ENCODE results near the gene PTBP3. TPM values are rescaled to one million over a fixed set of nuclear protein-coding genes. Genes with fewer than 3 reads are reported as not detected.

The PTBP3 gene
- total RNA-seq, 1 donor from 2014 or later: 210 TPM

- peak; percentile 30 for DNase-seq (ENCODE audit: low read depth)
- no peak for TF ChIP-seq CTCF (conservative IDR thresholded peaks at IDR 0.05; ENCODE audit: low read depth, low read length)
- H3K4me3 ChIP-seq (ENCODE audit: low read depth, low read length): no peak overlapping the region
Measured at GRCh38 chr9:112233769-112234168, 99.7 kb downstream of the PTBP3 start.

- no peak for DNase-seq (ENCODE audit: low read depth)
- no peak overlapping the region for H3K4me3 ChIP-seq (ENCODE audit: low read depth, low read length)
- TF ChIP-seq CTCF (conservative IDR thresholded peaks at IDR 0.05; ENCODE audit: low read depth, low read length): no peak
Measured at GRCh38 chr9:112232233-112232632, 101.2 kb downstream of the PTBP3 start.

GRCh38 chr9:112226091-112226490 is 107.3 kb downstream of the PTBP3 start:
- no peak overlapping the region for H3K4me3 ChIP-seq (ENCODE audit: low read depth, low read length)
- no peak for TF ChIP-seq CTCF (conservative IDR thresholded peaks at IDR 0.05; ENCODE audit: low read depth, low read length)
- DNase-seq (ENCODE audit: low read depth): no peak

GRCh38 chr9:112224401-112225289 is 108.8 kb downstream of the PTBP3 start:
- TF ChIP-seq CTCF (conservative IDR thresholded peaks at IDR 0.05; ENCODE audit: low read depth, low read length): no peak
- no peak for DNase-seq (ENCODE audit: low read depth)
- H3K4me3 ChIP-seq (ENCODE audit: low read depth, low read length): no peak overlapping the region

- no peak for TF ChIP-seq CTCF (conservative IDR thresholded peaks at IDR 0.05; ENCODE audit: low read depth, low read length)
- DNase-seq (ENCODE audit: low read depth): no peak
- H3K4me3 ChIP-seq (ENCODE audit: low read depth, low read length): no peak overlapping the region
Measured at GRCh38 chr9:112218908-112219307, 114.5 kb downstream of the PTBP3 start.

- TF ChIP-seq CTCF (conservative IDR thresholded peaks at IDR 0.05; ENCODE audit: low read depth, low read length): no peak
- no peak for DNase-seq (ENCODE audit: low read depth)
- H3K4me3 ChIP-seq (ENCODE audit: low read depth, low read length): no peak overlapping the region
Measured at GRCh38 chr9:112212926-112213325, 120.5 kb downstream of the PTBP3 start.

- no peak for TF ChIP-seq CTCF (conservative IDR thresholded peaks at IDR 0.05; ENCODE audit: low read depth, low read length)
- no peak overlapping the region for H3K4me3 ChIP-seq (ENCODE audit: low read depth, low read length)
- no peak for DNase-seq (ENCODE audit: low read depth)
Measured at GRCh38 chr9:112207451-112207850, 126.0 kb downstream of the PTBP3 start.
